ENCODE measurements around the gene REV1.
"Not testable (repeated sequence)": the region's sequence is repeated elsewhere in the genome, so short reads cannot be mapped to it uniquely, and the experiment has no call there.

Gene REV1

GRCh38 chr2:99489761-99490622, at the start of gene REV1:
TSS of gene REV1 (minus strand) at chr2:99490017. CDS start at chr2:99464975, 25,042 bp downstream.
- DNase-seq (ENCODE audit: low read depth): peak; percentile 89

- DNase-seq (ENCODE audit: low read depth): no peak
Measured at GRCh38 chr2:99537910-99538485, 48.2 kb upstream of the REV1 start.

- no peak for DNase-seq (ENCODE audit: low read depth)
Measured at GRCh38 chr2:99524056-99524455, 34.2 kb upstream of the REV1 start.

GRCh38 chr2:99522157-99522556, 32.3 kb upstream of the REV1 start:
- DNase-seq (ENCODE audit: low read depth): no peak

- DNase-seq (ENCODE audit: low read depth): no peak
Measured at GRCh38 chr2:99520813-99521212, 31.0 kb upstream of the REV1 start.

GRCh38 chr2:99520195-99520594, 30.4 kb upstream of the REV1 start:
- no peak for DNase-seq (ENCODE audit: low read depth)

- DNase-seq (ENCODE audit: low read depth): no peak
Measured at GRCh38 chr2:99514357-99514756, 24.5 kb upstream of the REV1 start.

- DNase-seq (ENCODE audit: low read depth): no peak
Measured at GRCh38 chr2:99512181-99512591, 22.4 kb upstream of the REV1 start.

GRCh38 chr2:99509387-99509786, 19.6 kb upstream of the REV1 start:
- no peak for DNase-seq (ENCODE audit: low read depth)

- no peak for DNase-seq (ENCODE audit: low read depth)
Measured at GRCh38 chr2:99507937-99508818, 18.4 kb upstream of the REV1 start.

- DNase-seq (ENCODE audit: low read depth): no peak
Measured at GRCh38 chr2:99504844-99505584, 15.2 kb upstream of the REV1 start.

- DNase-seq (ENCODE audit: low read depth): not testable (repeated sequence)
Measured at GRCh38 chr2:99503662-99504416, 14.0 kb upstream of the REV1 start.

- no peak for DNase-seq (ENCODE audit: low read depth)
Measured at GRCh38 chr2:99496021-99496420, 6.2 kb upstream of the REV1 start.

- DNase-seq (ENCODE audit: low read depth): no peak
Measured at GRCh38 chr2:99495115-99495860, 5.5 kb upstream of the REV1 start.

- DNase-seq (ENCODE audit: low read depth): no peak
Measured at GRCh38 chr2:99492721-99493120, 2.9 kb upstream of the REV1 start.

- no peak for DNase-seq (ENCODE audit: low read depth)
Measured at GRCh38 chr2:99490623-99491461, 1.0 kb upstream of the REV1 start.

- peak; percentile 36 for DNase-seq (ENCODE audit: low read depth)
Measured at GRCh38 chr2:99489063-99489760, 605 bp downstream of the REV1 start.

GRCh38 chr2:99488539-99489062, 1.2 kb downstream of the REV1 start:
- DNase-seq (ENCODE audit: low read depth): no peak

- no peak for DNase-seq (ENCODE audit: low read depth)
Measured at GRCh38 chr2:99487906-99488305, 1.9 kb downstream of the REV1 start.

Measured in T-helper 22 cell (primary cell).